GM18951 (cell line): Measurements from ENCODE around the gene MTCL1.
"Not testable (repeated sequence)": the region's sequence is repeated elsewhere in the genome, so short reads cannot be mapped to it uniquely, and the experiment has no call there.

Experiments
- POLR2A ChIP-seq: IDR thresholded peaks from 4 replicates; pipeline ENCODE4 v1.6.1; 2011; ENCODE audit warnings: mild to moderate bottlenecking; ENCODE audit not compliant: insufficient read length, insufficient read depth; ENCODE audit errors: extremely low read depth
- in situ Hi-C: fragments of 300-500 bp; cut with MboI; formaldehyde crosslinking; loops from one replicate; pipeline ENCODE4 v1.12.0; 2022; ENCODE audit warnings: low sequenced_read_pairs, mixed read lengths, inconsistent platforms; ENCODE audit not compliant: unreplicated experiment

Gene MTCL1

GRCh38 chr18:8745355-8746014 lies 40.1 kb downstream of the MTCL1 start:
- in situ Hi-C loops, result no loop called here
- no peak for TF ChIP-seq POLR2A

GRCh38 chr18:8747440-8747937 lies 42.1 kb downstream of the MTCL1 start:
- in situ Hi-C loops, result no loop called here
- no peak for TF ChIP-seq POLR2A

GRCh38 chr18:8749492-8749891 lies 44.1 kb downstream of the MTCL1 start:
- no peak for TF ChIP-seq POLR2A
- in situ Hi-C loops, result no loop called here

GRCh38 chr18:8750954-8751415 lies 45.6 kb downstream of the MTCL1 start:
- TF ChIP-seq POLR2A, result no peak
- in situ Hi-C loops, result no loop called here

GRCh38 chr18:8751692-8752091 lies 46.3 kb downstream of the MTCL1 start:
- in situ Hi-C loops, result no loop called here
- no peak for TF ChIP-seq POLR2A

- in situ Hi-C loops, result no loop called here
- no peak for TF ChIP-seq POLR2A
Observed at GRCh38 chr18:8752329-8752728, 47.0 kb downstream of the MTCL1 start.

- in situ Hi-C loops, result no loop called here
- no peak for TF ChIP-seq POLR2A
Observed at GRCh38 chr18:8754995-8755960, 49.9 kb downstream of the MTCL1 start.

- no peak for TF ChIP-seq POLR2A
- in situ Hi-C loops, result no loop called here
Observed at GRCh38 chr18:8756571-8756970, 51.2 kb downstream of the MTCL1 start.

- no peak for TF ChIP-seq POLR2A
- in situ Hi-C loops, result no loop called here
Observed at GRCh38 chr18:8757396-8757997, 52.1 kb downstream of the MTCL1 start.

GRCh38 chr18:8758466-8758865 lies 53.1 kb downstream of the MTCL1 start:
- no peak for TF ChIP-seq POLR2A
- in situ Hi-C loops, result no loop called here

- in situ Hi-C loops, result no loop called here
- no peak for TF ChIP-seq POLR2A
Observed at GRCh38 chr18:8760984-8761383, 55.6 kb downstream of the MTCL1 start.

- in situ Hi-C loops, result not testable (repeated sequence)
Observed at GRCh38 chr18:8761535-8761934, 56.2 kb downstream of the MTCL1 start.

- TF ChIP-seq POLR2A, result no peak
- in situ Hi-C loops, result no loop called here
Observed at GRCh38 chr18:8762968-8763367, 57.6 kb downstream of the MTCL1 start.

- in situ Hi-C loops, result no loop called here
- TF ChIP-seq POLR2A, result no peak
Observed at GRCh38 chr18:8763611-8764010, 58.3 kb downstream of the MTCL1 start.
